Naive thymus-derived CD4-positive, alpha-beta T cell (primary cell): Measurements from ENCODE around the gene PTPRN2. TPM values are rescaled to one million over a fixed set of nuclear protein-coding genes. Genes with fewer than 3 reads are reported as not detected.
"Not testable (repeated sequence)": the region's sequence is repeated elsewhere in the genome, so short reads cannot be mapped to it uniquely, and the experiment has no call there.

Experiments
- ATAC-seq: fragments of 150-1000 bp; cut with Tn5 transposase; 2 replicates; pipeline ENCODE4 v1.10.0; 2021; ENCODE audit warnings: mild to moderate bottlenecking, moderate library complexity
- CTCF ChIA-PET: fragments of 350-600 bp; sonication (Branson Sonifier 250); formaldehyde crosslinking; loops from one replicate; lab custom pipeline; 2021; ENCODE audit warnings: antibody characterized with exemption; lab: Charles Lee
- POLR2A ChIA-PET: fragments of 350-600 bp; sonication (Branson Sonifier 250); formaldehyde crosslinking; loops from one replicate; lab custom pipeline; 2021; ENCODE audit warnings: antibody characterized with exemption, inconsistent platforms; lab: Charles Lee
- DNase-seq, 9 donors: peaks; one replicate each; pipeline versions ENCODE4 v3.0.0 to v3.0.0-alpha.2; 2020 to 2022; ENCODE audit warnings: mixed read lengths in 1 of 9
- H3K27ac ChIP-seq: one replicate; pipeline ENCODE4 v1.7.0; 2013; ENCODE audit warnings: mild to moderate bottlenecking, low read depth, low read length, moderate library complexity
- H3K27me3 ChIP-seq, 2 donors: one replicate each; pipeline ENCODE4 v1.7.0; 2013; ENCODE audit warnings: low read length in 2 of 2, mild to moderate bottlenecking in 2 of 2, moderate library complexity in 2 of 2; ENCODE audit not compliant: control insufficient read depth in 2 of 2, insufficient read depth in 2 of 2
- H3K36me3 ChIP-seq, 3 experiments: 1 replicate in 2 of 3; 2 replicates in 1 of 3; pipeline ENCODE4 v1.7.0; 2013; ENCODE audit warnings: low read length in 3 of 3, mild to moderate bottlenecking in 3 of 3, moderate library complexity in 1 of 3; ENCODE audit not compliant: insufficient read depth in 3 of 3, control insufficient read depth in 2 of 3
- H3K4me1 ChIP-seq, 2 donors: one replicate each; pipeline ENCODE4 v1.7.0; 2013; ENCODE audit warnings: low read length in 2 of 2, mild to moderate bottlenecking in 2 of 2, moderate library complexity in 1 of 2; ENCODE audit not compliant: control insufficient read depth in 2 of 2, insufficient read depth in 2 of 2
- H3K4me3 ChIP-seq: 2 replicates; pipeline ENCODE4 v1.7.0; 2013; ENCODE audit warnings: mild to moderate bottlenecking, low read length
- H3K9me3 ChIP-seq, 3 experiments: 1 replicate in 2 of 3; 2 replicates in 1 of 3; pipeline ENCODE4 v1.7.0; 2013; ENCODE audit warnings: low read length in 3 of 3; ENCODE audit not compliant: control insufficient read depth in 2 of 3
- H3K27ac Mint-ChIP-seq, 9 donors: one replicate each; pipeline ENCODE4 v1.8.0; 2020 to 2022; ENCODE audit warnings: mixed read lengths in 9 of 9, mild to moderate bottlenecking in 8 of 9, moderate library complexity in 5 of 9, inconsistent platforms in 2 of 9
- H3K27me3 Mint-ChIP-seq, 5 donors: one replicate each; pipeline ENCODE4 v1.8.0; 2021 to 2022; ENCODE audit warnings: mixed read lengths in 5 of 5, mild to moderate bottlenecking in 1 of 5
- H3K36me3 Mint-ChIP-seq, 5 donors: one replicate each; pipeline ENCODE4 v1.8.0; 2020 to 2022; ENCODE audit warnings: mixed read lengths in 5 of 5, mild to moderate bottlenecking in 3 of 5, inconsistent platforms in 1 of 5
- H3K4me1 Mint-ChIP-seq, 7 donors: one replicate each; pipeline ENCODE4 v1.8.0; 2020 to 2022; ENCODE audit warnings: mixed read lengths in 7 of 7, mild to moderate bottlenecking in 3 of 7, inconsistent platforms in 1 of 7
- H3K4me3 Mint-ChIP-seq, 10 donors: one replicate each; pipeline ENCODE4 v1.8.0; 2020 to 2022; ENCODE audit warnings: mild to moderate bottlenecking in 10 of 10, mixed read lengths in 10 of 10, moderate library complexity in 6 of 10, inconsistent platforms in 2 of 10
- H3K9me3 Mint-ChIP-seq, 11 donors: one replicate each; pipeline ENCODE4 v1.8.0; 2020 to 2022; ENCODE audit warnings: mixed read lengths in 11 of 11, mild to moderate bottlenecking in 4 of 11, inconsistent platforms in 1 of 11, moderate library complexity in 1 of 11
- intact Hi-C, 2 donors: fragments of 100-400 bp; cut with micrococcal nuclease; formaldehyde crosslinking; loops; one replicate each; pipeline ENCODE4 v1.15.1; 2023
- polyA plus RNA-seq, 2 donors: library from polyadenylated mRNA; unstranded; fragments of 300-500 nt; fragmentation: Illumina TruSeq; gene quantifications; one replicate each; pipeline ENCODE4 v1.2.3, GENCODE V29; 2021
- total RNA-seq, 6 experiments: library from RNA in 5 of 6; stranded (reverse) in 5 of 6; gene quantifications; 1 replicate in 5 of 6; 2 replicates in 1 of 6; pipeline ENCODE4 v1.2.3 and lab custom pipeline; 2021 to 2026

PTPRN2 gene
- total and polyA plus RNA-seq, 7 experiments from 2014 or later = 0.58 to 2.3 (median 1.4) TPM

GRCh38 chr7:157933219-157934155 is 654.1 kb downstream of the PTPRN2 start:
- H3K4me1 ChIP-seq, H3K4me3 Mint-ChIP-seq, H3K9me3 ChIP-seq, H3K27ac ChIP-seq, POLR2A ChIA-PET, CTCF ChIA-PET, ATAC-seq, intact Hi-C loops, H3K27me3 ChIP-seq, H3K4me3 ChIP-seq, H3K36me3 ChIP-seq: not testable (repeated sequence)
- DNase-seq = peak in 1 of 9 donors; percentile 11
- peaks cover 0 to 36% (median 8%) of the 10 kb centered on the region in 11 donors for H3K9me3 Mint-ChIP-seq
- H3K4me1 Mint-ChIP-seq = peaks cover 0 to 14% (median 0%) of the 10 kb centered on the region in 7 donors
- H3K36me3 Mint-ChIP-seq = peaks cover 0 to 13% (median 4%) of the 10 kb centered on the region in 5 donors
- peak overlapping the region in 2 of 9 donors; percentile 86 to 91 for H3K27ac Mint-ChIP-seq
- H3K27me3 Mint-ChIP-seq = peaks cover 0 to 13% (median 4%) of the 10 kb centered on the region in 5 donors

GRCh38 chr7:157932498-157933218 is 655.0 kb downstream of the PTPRN2 start:
- no peak for ATAC-seq
- intact Hi-C loops = no loop called here
- CTCF ChIA-PET = no interaction called here

GRCh38 chr7:157930926-157931466 is 656.6 kb downstream of the PTPRN2 start:
- intact Hi-C loops = no loop called here

More at GRCh38 chr7:157932498-157933218, 655.0 kb downstream of the PTPRN2 start:
- H3K4me3 Mint-ChIP-seq = no peak overlapping the region
- Histone ChIP-seq H3K36me3 (no peaks in the 10 kb centered on the region), H3K27ac (no peak overlapping the region), H3K9me3 (peaks cover 0 to 3% (median 0%) of the 10 kb centered on the region in 3 experiments), H3K4me1 (no peaks in the 10 kb centered on the region), H3K4me3 (no peak overlapping the region), H3K27me3 (no peaks in the 10 kb centered on the region)
- H3K4me1 Mint-ChIP-seq = peaks cover 0 to 14% (median 3%) of the 10 kb centered on the region in 7 donors
- peak in 1 of 9 donors; percentile 15 for DNase-seq
- H3K36me3 Mint-ChIP-seq = peaks cover 0 to 13% (median 4%) of the 10 kb centered on the region in 5 donors
- H3K27me3 Mint-ChIP-seq = peaks cover 0 to 13% (median 4%) of the 10 kb centered on the region in 5 donors
- H3K9me3 Mint-ChIP-seq = peaks cover 0 to 36% (median 8%) of the 10 kb centered on the region in 11 donors
- POLR2A ChIA-PET = no interaction called here
- peak overlapping the region in 6 of 9 donors; percentile 21 to 91 (median 44) for H3K27ac Mint-ChIP-seq

GRCh38 chr7:157930441-157930840 is 657.2 kb downstream of the PTPRN2 start:
- H3K36me3 ChIP-seq = no peaks in the 10 kb centered on the region
- no peak overlapping the region for H3K27ac ChIP-seq
- H3K4me3 ChIP-seq = no peak overlapping the region
- peaks cover 4 to 21% (median 13%) of the 10 kb centered on the region in 7 donors for H3K4me1 Mint-ChIP-seq
- H3K9me3 Mint-ChIP-seq = peaks cover 0 to 23% (median 8%) of the 10 kb centered on the region in 11 donors
- H3K9me3 ChIP-seq = peaks cover 0 to 3% (median 0%) of the 10 kb centered on the region in 3 experiments
- H3K27me3 ChIP-seq = no peaks in the 10 kb centered on the region
- no peak for DNase-seq
- ChIA-PET POLR2A (no interaction called here), CTCF (no interaction called here)
- intact Hi-C loops = no loop called here
- H3K27ac Mint-ChIP-seq = no peak overlapping the region
- peaks cover 0 to 4% (median 0%) of the 10 kb centered on the region in 5 donors for H3K27me3 Mint-ChIP-seq
- H3K36me3 Mint-ChIP-seq = peaks cover 0 to 8% (median 4%) of the 10 kb centered on the region in 5 donors
- peaks cover 0 to 4% of the 10 kb centered on the region in 2 donors for H3K4me1 ChIP-seq
- no peak for ATAC-seq
- no peak overlapping the region for H3K4me3 Mint-ChIP-seq

More at GRCh38 chr7:157930926-157931466, 656.6 kb downstream of the PTPRN2 start:
- Histone ChIP-seq H3K9me3 (peaks cover 0 to 3% (median 0%) of the 10 kb centered on the region in 3 experiments), H3K36me3 (no peaks in the 10 kb centered on the region), H3K27ac (no peak overlapping the region), H3K4me3 (no peak overlapping the region), H3K27me3 (no peaks in the 10 kb centered on the region), H3K4me1 (peaks cover 0 to 3% of the 10 kb centered on the region in 2 donors)
- DNase-seq (no peak), ATAC-seq (no peak)
- Mint-ChIP-seq H3K27me3 (peaks cover 0 to 4% (median 0%) of the 10 kb centered on the region in 5 donors), H3K4me1 (peaks cover 3 to 18% (median 11%) of the 10 kb centered on the region in 7 donors), H3K36me3 (peaks cover 0 to 8% (median 4%) of the 10 kb centered on the region in 5 donors), H3K27ac (no peak overlapping the region), H3K4me3 (no peak overlapping the region), H3K9me3 (peaks cover 0 to 26% (median 8%) of the 10 kb centered on the region in 11 donors)
- POLR2A ChIA-PET = no interaction called here
- CTCF ChIA-PET = no interaction called here

- peaks cover 0 to 4% (median 0%) of the 10 kb centered on the region in 5 donors for H3K27me3 Mint-ChIP-seq
- peaks cover 0 to 8% (median 4%) of the 10 kb centered on the region in 5 donors for H3K36me3 Mint-ChIP-seq
- Histone ChIP-seq H3K27me3 (no peaks in the 10 kb centered on the region), H3K36me3 (no peaks in the 10 kb centered on the region), H3K4me3 (no peak overlapping the region), H3K9me3 (peaks cover 0 to 3% (median 0%) of the 10 kb centered on the region in 3 experiments), H3K27ac (no peak overlapping the region), H3K4me1 (peaks cover 0 to 4% of the 10 kb centered on the region in 2 donors)
- ChIA-PET POLR2A (no interaction called here), CTCF (no interaction called here)
- DNase-seq (no peak), ATAC-seq (no peak)
- intact Hi-C loops = no loop called here
- peaks cover 4 to 22% (median 13%) of the 10 kb centered on the region in 7 donors for H3K4me1 Mint-ChIP-seq
- no peak overlapping the region for H3K4me3 Mint-ChIP-seq
- peak overlapping the region in 1 of 9 donors; percentile 65 for H3K27ac Mint-ChIP-seq
- H3K9me3 Mint-ChIP-seq = peaks cover 0 to 21% (median 8%) of the 10 kb centered on the region in 11 donors
Observed at GRCh38 chr7:157929671-157930070, 658.0 kb downstream of the PTPRN2 start.

- no peak for ATAC-seq
- H3K27me3 Mint-ChIP-seq = peaks cover 0 to 4% (median 0%) of the 10 kb centered on the region in 5 donors
- peaks cover 0 to 3% (median 0%) of the 10 kb centered on the region in 3 experiments for H3K9me3 ChIP-seq
- POLR2A ChIA-PET = no interaction called here
- no peak overlapping the region for H3K4me3 Mint-ChIP-seq
- peak overlapping the region in 1 of 9 donors; percentile 31 for H3K27ac Mint-ChIP-seq
- H3K9me3 Mint-ChIP-seq = peaks cover 0 to 15% (median 8%) of the 10 kb centered on the region in 11 donors
- H3K4me1 Mint-ChIP-seq = peaks cover 4 to 22% (median 13%) of the 10 kb centered on the region in 7 donors
- H3K4me1 ChIP-seq = peaks cover 0 to 4% of the 10 kb centered on the region in 2 donors
- H3K27ac ChIP-seq = no peak overlapping the region
- H3K27me3 ChIP-seq = no peaks in the 10 kb centered on the region
- H3K36me3 ChIP-seq = no peaks in the 10 kb centered on the region
- H3K36me3 Mint-ChIP-seq = peaks cover 0 to 8% (median 3%) of the 10 kb centered on the region in 5 donors
- DNase-seq = no peak
- intact Hi-C loops = no loop called here
- CTCF ChIA-PET = no interaction called here
- no peak overlapping the region for H3K4me3 ChIP-seq
Observed at GRCh38 chr7:157928808-157929425, 658.7 kb downstream of the PTPRN2 start.
